ENCODE data around the gene PRR18.

The PRR18 gene

GRCh38 chr6:166354143-166354542 is 46.0 kb upstream of the PRR18 start:
- Histone ChIP-seq H3K4me1 (ENCODE audit: insufficient read depth, low read length) (no peaks in the 10 kb centered on the region), H3K9me3 (ENCODE audit: insufficient read depth, low read length, severe bottlenecking) (no peaks in the 10 kb centered on the region), H3K4me2 (ENCODE audit: insufficient read depth, low read length) (no peak overlapping the region), H3K9ac (ENCODE audit: low read depth, low read length) (no peak overlapping the region), H3K27ac (ENCODE audit: low read length) (no peak overlapping the region), H3K79me2 (ENCODE audit: insufficient read depth, low read length) (no peaks in the 10 kb centered on the region), H3K27me3 (ENCODE audit: insufficient read depth, low read length, poor library complexity) (peaks cover 4% of the 10 kb centered on the region), H3K36me3 (ENCODE audit: insufficient read depth, low read length) (no peaks in the 10 kb centered on the region), H2AFZ (ENCODE audit: low read depth, low read length) (no peak overlapping the region), H3K4me3 (ENCODE audit: low read depth in 1 of 2, low read length in 2 of 2) (no peak overlapping the region), H4K20me1 (ENCODE audit: insufficient read depth, low read length) (no peaks in the 10 kb centered on the region)
- DNase-seq (no peak), ATAC-seq (ENCODE audit: insufficient read depth, low read depth) (no peak)
- TF ChIP-seq CTCF (IDR thresholded peaks at IDR 0.05; ENCODE audit: borderline replicate concordance, extremely low read depth, low read length, poor library complexity, severe bottlenecking), result no peak
- no peak for TF ChIP-seq EZH2 (IDR thresholded peaks at IDR 0.05; ENCODE audit: borderline replicate concordance, low read depth, low read length, severe bottlenecking)

GRCh38 chr6:166353507-166353906 is 45.3 kb upstream of the PRR18 start:
- Histone ChIP-seq H3K27ac (ENCODE audit: low read length) (no peak overlapping the region), H3K4me1 (ENCODE audit: insufficient read depth, low read length) (no peaks in the 10 kb centered on the region), H4K20me1 (ENCODE audit: insufficient read depth, low read length) (no peaks in the 10 kb centered on the region), H3K4me2 (ENCODE audit: insufficient read depth, low read length) (no peak overlapping the region), H2AFZ (ENCODE audit: low read depth, low read length) (no peak overlapping the region), H3K4me3 (ENCODE audit: low read depth in 1 of 2, low read length in 2 of 2) (no peak overlapping the region), H3K36me3 (ENCODE audit: insufficient read depth, low read length) (no peaks in the 10 kb centered on the region), H3K79me2 (ENCODE audit: insufficient read depth, low read length) (no peaks in the 10 kb centered on the region), H3K9ac (ENCODE audit: low read depth, low read length) (no peak overlapping the region), H3K27me3 (ENCODE audit: insufficient read depth, low read length, poor library complexity) (peaks cover 4% of the 10 kb centered on the region), H3K9me3 (ENCODE audit: insufficient read depth, low read length, severe bottlenecking) (no peaks in the 10 kb centered on the region)
- TF ChIP-seq EZH2 (IDR thresholded peaks at IDR 0.05; ENCODE audit: borderline replicate concordance, low read depth, low read length, severe bottlenecking) (no peak), CTCF (IDR thresholded peaks at IDR 0.05; ENCODE audit: borderline replicate concordance, extremely low read depth, low read length, poor library complexity, severe bottlenecking) (no peak)
- DNase-seq (no peak), ATAC-seq (ENCODE audit: insufficient read depth, low read depth) (no peak)

- H2AFZ ChIP-seq (ENCODE audit: low read depth, low read length), result no peak overlapping the region
- no peak overlapping the region for H3K4me3 ChIP-seq (ENCODE audit: low read depth in 1 of 2, low read length in 2 of 2)
- TF ChIP-seq EZH2 (IDR thresholded peaks at IDR 0.05; ENCODE audit: borderline replicate concordance, low read depth, low read length, severe bottlenecking) (no peak), CTCF (IDR thresholded peaks at IDR 0.05; ENCODE audit: borderline replicate concordance, extremely low read depth, low read length, poor library complexity, severe bottlenecking) (no peak)
- H3K4me1 ChIP-seq (ENCODE audit: insufficient read depth, low read length), result no peaks in the 10 kb centered on the region
- H3K4me2 ChIP-seq (ENCODE audit: insufficient read depth, low read length), result no peak overlapping the region
- no peak overlapping the region for H3K27ac ChIP-seq (ENCODE audit: low read length)
- no peaks in the 10 kb centered on the region for H3K9me3 ChIP-seq (ENCODE audit: insufficient read depth, low read length, severe bottlenecking)
- no peaks in the 10 kb centered on the region for H4K20me1 ChIP-seq (ENCODE audit: insufficient read depth, low read length)
- H3K27me3 ChIP-seq (ENCODE audit: insufficient read depth, low read length, poor library complexity), result peaks cover 4% of the 10 kb centered on the region
- ATAC-seq (ENCODE audit: insufficient read depth, low read depth), result no peak
- DNase-seq, result no peak
- H3K9ac ChIP-seq (ENCODE audit: low read depth, low read length), result no peak overlapping the region
- no peaks in the 10 kb centered on the region for H3K36me3 ChIP-seq (ENCODE audit: insufficient read depth, low read length)
- no peaks in the 10 kb centered on the region for H3K79me2 ChIP-seq (ENCODE audit: insufficient read depth, low read length)
Measured at GRCh38 chr6:166352923-166353322, 44.7 kb upstream of the PRR18 start.

- no peak overlapping the region for H2AFZ ChIP-seq (ENCODE audit: low read depth, low read length)
- ATAC-seq (ENCODE audit: insufficient read depth, low read depth), result no peak
- no peak overlapping the region for H3K4me3 ChIP-seq (ENCODE audit: low read depth in 1 of 2, low read length in 2 of 2)
- no peak overlapping the region for H3K4me2 ChIP-seq (ENCODE audit: insufficient read depth, low read length)
- TF ChIP-seq CTCF (IDR thresholded peaks at IDR 0.05; ENCODE audit: borderline replicate concordance, extremely low read depth, low read length, poor library complexity, severe bottlenecking), result no peak
- no peak for TF ChIP-seq EZH2 (IDR thresholded peaks at IDR 0.05; ENCODE audit: borderline replicate concordance, low read depth, low read length, severe bottlenecking)
- no peak overlapping the region for H3K9ac ChIP-seq (ENCODE audit: low read depth, low read length)
- H3K27me3 ChIP-seq (ENCODE audit: insufficient read depth, low read length, poor library complexity), result peaks cover 4% of the 10 kb centered on the region
- no peaks in the 10 kb centered on the region for H3K9me3 ChIP-seq (ENCODE audit: insufficient read depth, low read length, severe bottlenecking)
- no peak overlapping the region for H3K27ac ChIP-seq (ENCODE audit: low read length)
- no peaks in the 10 kb centered on the region for H3K4me1 ChIP-seq (ENCODE audit: insufficient read depth, low read length)
- DNase-seq, result no peak
- no peaks in the 10 kb centered on the region for H4K20me1 ChIP-seq (ENCODE audit: insufficient read depth, low read length)
- no peaks in the 10 kb centered on the region for H3K79me2 ChIP-seq (ENCODE audit: insufficient read depth, low read length)
- H3K36me3 ChIP-seq (ENCODE audit: insufficient read depth, low read length), result no peaks in the 10 kb centered on the region
Measured at GRCh38 chr6:166351715-166352285, 43.6 kb upstream of the PRR18 start.
